MM.1S (cell line): ENCODE results near the gene NIM1K.

ENCODE experiments used
- DNase-seq: peaks from one replicate; pipeline ENCODE4 v3.0.0-alpha.2; 2015
- H2AFZ ChIP-seq: fragments of 300-600 bp; sonication (generic); 2 replicates; pipeline ENCODE4 v1.6.0; 2016; ENCODE audit warnings: antibody characterized with exemption, low read length
- H3F3A ChIP-seq: fragments of 300-600 bp; sonication (generic); 2 replicates; pipeline ENCODE4 v1.6.1; 2016; ENCODE audit warnings: mild to moderate bottlenecking, antibody characterized with exemption, low read length, moderate library complexity, mixed read lengths; ENCODE audit not compliant: insufficient read depth
- H3K27ac ChIP-seq: fragments of 300-600 bp; sonication (generic); 2 replicates; pipeline ENCODE4 v1.5.1; 2016; ENCODE audit warnings: mild to moderate bottlenecking, low read length
- H3K27me3 ChIP-seq: fragments of 300-600 bp; sonication (generic); replicated peaks from 2 replicates; pipeline ENCODE4 v1.6.0; 2016; ENCODE audit warnings: low read length; ENCODE audit not compliant: insufficient read depth
- H3K36me3 ChIP-seq: fragments of 300-600 bp; sonication (generic); replicated peaks from 2 replicates; pipeline ENCODE4 v1.6.1; 2016; ENCODE audit warnings: mild to moderate bottlenecking, low read length, mixed read lengths; ENCODE audit not compliant: insufficient read depth
- H3K4me1 ChIP-seq: fragments of 300-600 bp; sonication (generic); 2 replicates; pipeline ENCODE4 v1.6.1; 2016; ENCODE audit warnings: low read length, mixed read lengths
- H3K4me2 ChIP-seq: fragments of 300-600 bp; sonication (generic); 2 replicates; pipeline ENCODE4 v1.6.0; 2016; ENCODE audit warnings: low read depth, low read length
- H3K4me3 ChIP-seq: fragments of 300-600 bp; sonication (generic); 2 replicates; pipeline ENCODE4 v1.5.1; 2016; ENCODE audit warnings: low read length, mixed read lengths
- H3K79me2 ChIP-seq: fragments of 300-600 bp; sonication (generic); 2 replicates; pipeline ENCODE4 v1.6.1; 2016; ENCODE audit warnings: mixed run types, low read length, mixed read lengths
- H3K9ac ChIP-seq: fragments of 300-600 bp; sonication (generic); 2 replicates; pipeline ENCODE4 v1.6.1; 2016; ENCODE audit warnings: low read length, mixed read lengths
- H3K9me2 ChIP-seq: fragments of 300-600 bp; sonication (generic); replicated peaks from 2 replicates; pipeline ENCODE4 v1.6.1; 2016; ENCODE audit warnings: mild to moderate bottlenecking, low read length, mixed read lengths; ENCODE audit not compliant: insufficient read depth
- H3K9me3 ChIP-seq: fragments of 300-600 bp; sonication (generic); replicated peaks from 2 replicates; pipeline ENCODE4 v1.6.1; 2016; ENCODE audit warnings: mild to moderate bottlenecking, low read length, mixed read lengths; ENCODE audit not compliant: insufficient read depth
- H4K20me1 ChIP-seq: fragments of 300-600 bp; sonication (generic); 2 replicates; pipeline ENCODE4 v1.6.1; 2016; ENCODE audit warnings: mild to moderate bottlenecking, low read length, moderate library complexity, mixed read lengths; ENCODE audit not compliant: insufficient read depth
- CTCF ChIP-seq: fragments of 300-600 bp; sonication (generic); IDR thresholded peaks from 2 replicates; pipeline ENCODE4 v1.5.1; 2016; ENCODE audit warnings: antibody characterized with exemption, low read length, mixed read lengths
- EZH2 ChIP-seq: fragments of 300-600 bp; sonication (generic); optimal IDR thresholded peaks from 2 replicates; pipeline ENCODE3; 2017; ENCODE audit warnings: low read depth, mild to moderate bottlenecking, antibody characterized with exemption, low read length, mixed read lengths
- EZH2phosphoT487 ChIP-seq: fragments of 300-600 bp; sonication (generic); IDR thresholded peaks from 2 replicates; pipeline ENCODE4 v1.6.1; 2018; ENCODE audit warnings: antibody characterized with exemption, low read length

The NIM1K gene

GRCh38 chr5:43309637-43310036, 117.6 kb downstream of the NIM1K start:
- Histone ChIP-seq H3K4me3 (no peak overlapping the region), H3F3A (peaks cover 18% of the 10 kb centered on the region), H3K79me2 (peaks cover 72% of the 10 kb centered on the region), H3K4me1 (peaks cover 16% of the 10 kb centered on the region), H3K9ac (no peak overlapping the region), H3K27me3 (no peaks in the 10 kb centered on the region), H2AFZ (no peak overlapping the region), H3K4me2 (no peak overlapping the region), H4K20me1 (0 out of 2 replicates have a peak, but pooled peaks cover 6% of the 10 kb centered on the region), H3K36me3 (0 out of 2 replicates have a peak, but pooled peaks cover 3% of the 10 kb centered on the region), H3K9me3 (no peaks in the 10 kb centered on the region), H3K27ac (no peak overlapping the region), H3K9me2 (no peaks in the 10 kb centered on the region)
- TF ChIP-seq EZH2phosphoT487 (no peak), CTCF (no peak), EZH2 (no peak)
- no peak for DNase-seq

DNA sequence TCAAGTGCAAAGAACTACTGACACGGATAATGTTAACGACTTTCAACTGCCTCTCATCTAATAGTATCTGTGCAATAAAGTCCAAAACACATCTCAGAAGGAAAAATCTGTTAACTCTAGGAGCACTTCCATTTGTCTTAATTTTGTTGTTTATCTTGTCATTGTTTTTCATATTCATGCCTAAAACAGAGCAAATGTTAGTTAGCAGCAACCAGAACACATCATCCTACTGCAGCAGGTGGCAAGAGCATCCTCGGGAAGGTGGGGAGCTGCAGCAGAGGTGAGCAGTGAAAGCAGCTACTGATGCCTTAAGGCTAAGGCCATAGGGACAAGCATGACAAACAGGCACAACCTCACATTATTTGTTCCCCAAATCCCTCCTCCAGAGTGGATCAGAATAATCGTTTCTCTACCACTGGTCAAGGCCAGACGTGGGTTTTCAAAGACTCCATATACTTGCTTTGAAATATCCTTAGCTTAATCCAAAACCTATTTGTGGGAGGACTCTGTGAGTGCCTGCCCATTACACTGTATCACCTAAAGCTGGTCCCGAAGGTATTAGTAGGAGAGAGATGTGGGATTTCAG, 120.1 kb downstream of the NIM1K start:
- H2AFZ ChIP-seq: no peak overlapping the region
- TF ChIP-seq CTCF (no peak), EZH2 (no peak), EZH2phosphoT487 (no peak)

DNA sequence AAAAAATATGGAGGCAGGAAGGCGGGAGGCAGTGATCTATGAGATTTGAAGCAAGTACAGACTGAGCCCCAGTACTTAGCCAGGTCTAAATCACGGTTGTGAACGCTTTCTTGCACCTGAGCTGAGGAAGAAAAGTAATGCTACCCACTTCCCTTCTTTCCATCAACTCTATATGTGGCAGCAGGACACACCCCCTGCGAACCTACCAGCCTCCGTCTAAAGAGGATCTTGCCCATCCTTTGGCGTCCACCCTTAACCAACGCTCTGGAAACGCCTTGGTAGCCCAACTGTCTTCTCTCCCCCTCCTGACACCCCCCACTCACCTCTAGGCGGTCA, 120.6 kb downstream of the NIM1K start:
- peaks cover 55% of the 10 kb centered on the region for H3K79me2 ChIP-seq
- peak overlapping the region; percentile 98 for H3K4me3 ChIP-seq
- no peaks in the 10 kb centered on the region for H3K9me3 ChIP-seq
- H3K36me3 ChIP-seq: 0 out of 2 replicates have a peak, but pooled peaks cover 3% of the 10 kb centered on the region
- 0 out of 2 replicates have a peak, but pooled peaks cover 6% of the 10 kb centered on the region for H4K20me1 ChIP-seq
- H3K27ac ChIP-seq: peak overlapping the region; percentile 94
- peaks cover 10% of the 10 kb centered on the region for H3F3A ChIP-seq
- H3K9ac ChIP-seq: peak overlapping the region; percentile 98
- peaks cover 10% of the 10 kb centered on the region for H3K4me1 ChIP-seq
- H3K27me3 ChIP-seq: no peaks in the 10 kb centered on the region
- H3K9me2 ChIP-seq: no peaks in the 10 kb centered on the region
- H3K4me2 ChIP-seq: peak overlapping the region; percentile 90
- peak; percentile 40 for DNase-seq
- H2AFZ ChIP-seq: peak overlapping the region; percentile 90
- TF ChIP-seq EZH2phosphoT487: no peak
- TF ChIP-seq CTCF: no peak
- no peak for TF ChIP-seq EZH2

More for the DNA sequence above, 120.1 kb downstream of the NIM1K start:
- Histone ChIP-seq H4K20me1 (0 out of 2 replicates have a peak, but pooled peaks cover 6% of the 10 kb centered on the region), H3K36me3 (0 out of 2 replicates have a peak, but pooled peaks cover 3% of the 10 kb centered on the region), H3K27me3 (no peaks in the 10 kb centered on the region), H3K4me1 (peaks cover 10% of the 10 kb centered on the region), H3K4me2 (peak overlapping the region; percentile 90), H3K9ac (peak overlapping the region; percentile 98; the same call in 1 of the 2 replicates), H3K27ac (peak overlapping the region; percentile 94; the same call in 1 of the 2 replicates), H3K79me2 (peaks cover 58% of the 10 kb centered on the region), H3K4me3 (peak overlapping the region; percentile 98), H3F3A (peaks cover 10% of the 10 kb centered on the region), H3K9me2 (no peaks in the 10 kb centered on the region), H3K9me3 (no peaks in the 10 kb centered on the region)
- no peak for DNase-seq
